SH-SY5Y (cell line): ENCODE results near the gene PSMD5.

Experiments used
- GATA2 ChIP-seq: IDR thresholded peaks from 2 replicates; pipeline ENCODE4 v1.6.1; 2011; ENCODE audit warnings: mild to moderate bottlenecking, low read depth, low read length
- GATA3 ChIP-seq: IDR thresholded peaks from 2 replicates; pipeline ENCODE4 v1.6.1; 2011; ENCODE audit warnings: low read depth, mild to moderate bottlenecking, low read length, moderate library complexity

GRCh38 chr9:120874226-120875194 lies 31.8 kb upstream of the PSMD5 start:
- TF ChIP-seq GATA2 (no peak), GATA3 (no peak)
